CD4-positive, alpha-beta T cell treated with Interleukin-2 at 100 ng/mL for 4 hours (primary cell): Measurements from ENCODE around the gene PRRG3.

ENCODE experiments used
- DNase-seq: peaks from one replicate; pipeline ENCODE4 v3.0.0-alpha.2; 2020; ENCODE audit warnings: low spot score

The PRRG3 gene

DNA sequence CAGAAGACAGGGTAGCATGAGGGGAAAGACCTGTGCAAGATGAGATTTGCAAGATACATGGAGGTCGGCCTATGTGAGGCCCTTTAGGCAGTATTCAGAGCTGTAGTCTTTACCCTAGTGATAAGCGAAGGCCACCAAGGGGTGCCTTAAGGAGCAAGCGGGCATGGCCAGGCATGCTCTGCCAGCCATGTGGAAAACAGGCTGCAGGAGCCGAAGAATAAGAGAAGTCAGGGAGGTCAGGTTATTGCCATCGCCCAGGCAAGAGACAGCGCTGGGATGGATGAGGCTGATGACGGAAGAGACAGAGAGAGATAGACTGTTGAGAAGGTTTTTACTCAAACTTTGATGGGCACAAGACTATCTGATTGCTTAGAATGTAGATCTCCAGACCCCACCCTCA lies 13.6 kb downstream of the PRRG3 start:
- DNase-seq: no peak

DNA sequence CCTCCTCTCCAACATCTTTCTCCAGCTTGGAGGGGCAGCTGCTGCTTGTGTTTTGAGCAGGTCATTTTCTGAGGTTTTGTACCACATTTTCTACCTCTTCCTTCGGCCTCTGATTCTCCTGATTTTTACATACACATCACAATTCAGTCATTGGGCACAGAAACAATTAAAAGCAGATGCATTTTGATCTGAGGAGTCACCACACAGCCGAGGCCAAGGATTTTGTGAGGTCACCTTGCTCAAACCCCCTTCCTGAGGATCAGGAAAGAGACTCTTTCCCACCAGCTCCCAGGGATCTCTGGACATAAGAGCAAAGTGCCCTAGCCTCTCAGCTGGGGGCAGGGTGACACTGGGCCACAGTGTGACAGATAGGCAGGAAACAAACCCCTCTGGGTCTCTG lies 15.2 kb downstream of the PRRG3 start:
- no peak for DNase-seq

DNA sequence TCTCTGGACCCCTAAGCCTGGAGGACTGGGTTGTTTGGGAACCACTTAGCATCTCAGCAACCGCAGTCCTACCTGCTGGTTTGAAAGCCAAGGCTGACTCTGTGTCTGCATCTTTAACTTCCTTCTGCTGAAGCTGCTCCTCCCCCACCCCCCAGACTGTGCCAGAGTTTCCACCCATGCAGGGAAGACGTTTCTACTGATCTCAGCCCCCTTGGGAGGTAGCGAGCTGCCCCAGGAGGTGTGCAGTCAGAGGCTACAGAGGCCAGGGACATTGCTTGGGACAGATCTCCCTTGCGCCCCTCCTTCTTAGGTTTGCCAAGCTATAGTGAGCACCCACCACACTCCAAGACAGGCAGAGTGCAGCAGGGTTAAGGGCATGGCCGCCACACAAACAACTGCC lies 15.9 kb downstream of the PRRG3 start:
- no peak for DNase-seq

DNA sequence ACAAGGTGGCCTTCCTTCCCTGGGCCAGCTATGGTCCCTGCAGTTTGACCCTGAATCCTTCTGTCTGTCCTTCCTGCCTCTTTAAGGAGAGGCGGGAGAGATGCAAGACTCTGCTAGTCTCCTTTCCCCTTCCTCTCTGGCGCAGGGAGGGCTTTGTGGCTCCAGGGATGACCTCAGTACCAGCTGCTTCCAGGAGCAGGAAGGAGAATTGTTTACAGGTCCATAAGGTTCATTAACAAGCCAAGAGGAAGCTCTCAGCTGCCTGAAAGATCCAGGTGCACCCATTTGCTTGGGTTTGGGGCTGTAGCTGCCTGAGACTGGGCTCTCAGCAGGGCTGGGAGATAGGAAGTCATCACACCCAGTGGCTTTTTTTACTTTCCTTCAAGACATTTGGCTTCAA lies 16.5 kb downstream of the PRRG3 start:
- DNase-seq: no peak

DNA sequence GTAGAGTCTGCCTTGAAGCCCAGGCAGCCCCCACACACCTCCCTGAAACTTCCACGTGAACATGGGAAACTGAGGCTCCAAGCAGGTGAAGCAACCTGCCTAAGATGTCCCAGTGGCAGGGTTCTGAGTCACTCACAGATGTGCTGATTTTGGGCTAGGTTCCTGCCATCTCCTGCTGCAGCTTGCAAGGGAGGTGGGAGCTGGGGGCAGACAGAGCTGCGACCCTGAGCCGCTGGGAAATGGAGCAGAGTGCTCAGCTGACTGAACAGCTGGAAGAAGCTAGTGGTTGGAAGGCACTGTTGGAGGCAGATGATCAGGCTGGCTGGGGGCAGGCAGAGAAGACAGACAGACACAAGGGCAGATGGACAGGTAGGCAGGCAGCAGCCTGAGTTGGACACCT lies 17.0 kb downstream of the PRRG3 start:
- DNase-seq: no peak

DNA sequence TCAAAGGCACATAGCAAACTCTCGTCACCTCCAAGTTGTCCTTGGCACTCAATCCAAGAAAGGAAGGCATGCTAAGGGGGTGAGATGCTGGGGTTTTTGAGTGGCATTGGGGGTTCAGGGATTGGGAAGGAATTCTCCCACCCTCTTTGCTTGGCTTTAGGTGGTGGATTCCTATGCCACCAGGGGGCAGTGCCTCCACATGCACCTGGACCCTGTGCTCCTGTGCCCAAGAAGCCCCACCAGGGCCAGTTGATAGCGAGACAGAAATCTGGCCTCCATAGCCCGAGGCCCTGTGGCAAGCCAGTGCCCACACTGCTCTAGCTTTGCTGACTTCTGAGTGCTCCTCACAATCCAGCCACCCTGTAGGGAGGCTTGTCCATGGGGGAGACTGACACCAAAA lies 18.6 kb downstream of the PRRG3 start:
- no peak for DNase-seq

DNA sequence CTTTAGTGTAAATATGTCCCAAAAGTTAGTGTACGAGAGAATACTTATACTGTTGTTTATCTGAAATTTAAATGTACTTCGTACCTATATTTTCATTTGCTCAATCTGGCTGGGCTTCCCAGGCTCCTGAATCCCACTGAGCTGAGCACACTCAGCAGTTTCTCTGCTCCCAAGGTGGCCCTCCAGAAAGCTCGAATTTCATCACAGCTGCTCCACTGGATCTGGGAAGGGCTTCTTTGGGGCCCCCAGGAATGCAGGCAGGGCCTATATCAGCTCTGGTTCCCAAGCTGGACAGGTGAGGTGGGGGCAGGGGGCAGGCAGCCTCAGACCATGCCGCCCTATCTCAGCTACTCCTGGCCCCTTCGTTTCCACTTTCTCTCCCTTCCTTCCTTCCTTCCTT lies 19.1 kb downstream of the PRRG3 start:
- no peak for DNase-seq

DNA sequence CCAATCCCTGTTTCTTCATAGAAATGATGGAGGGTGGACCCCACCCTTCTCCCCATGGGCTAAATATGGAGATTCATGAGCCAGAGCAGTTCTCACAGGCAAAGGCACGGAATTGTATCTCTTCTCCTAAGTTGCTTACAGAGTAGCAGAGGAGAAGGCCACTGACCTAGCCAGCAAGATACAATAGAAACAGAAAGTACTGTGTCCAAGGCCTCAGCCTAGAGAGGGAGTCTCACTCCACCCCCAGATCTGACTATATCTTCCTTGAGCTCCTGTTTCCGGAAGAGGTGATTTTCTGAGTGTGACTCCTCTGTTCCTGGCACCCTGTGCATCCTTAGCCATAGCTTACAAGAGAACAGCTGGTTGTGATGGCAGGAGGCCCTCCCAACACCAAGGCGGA lies 20.5 kb downstream of the PRRG3 start, which contains the start of gene FATE1:
TSS of gene FATE1 (plus strand) at position 284 of the 400 bp plus-strand sequence. CDS start at position 369, 85 bp downstream.
- no peak for DNase-seq

DNA sequence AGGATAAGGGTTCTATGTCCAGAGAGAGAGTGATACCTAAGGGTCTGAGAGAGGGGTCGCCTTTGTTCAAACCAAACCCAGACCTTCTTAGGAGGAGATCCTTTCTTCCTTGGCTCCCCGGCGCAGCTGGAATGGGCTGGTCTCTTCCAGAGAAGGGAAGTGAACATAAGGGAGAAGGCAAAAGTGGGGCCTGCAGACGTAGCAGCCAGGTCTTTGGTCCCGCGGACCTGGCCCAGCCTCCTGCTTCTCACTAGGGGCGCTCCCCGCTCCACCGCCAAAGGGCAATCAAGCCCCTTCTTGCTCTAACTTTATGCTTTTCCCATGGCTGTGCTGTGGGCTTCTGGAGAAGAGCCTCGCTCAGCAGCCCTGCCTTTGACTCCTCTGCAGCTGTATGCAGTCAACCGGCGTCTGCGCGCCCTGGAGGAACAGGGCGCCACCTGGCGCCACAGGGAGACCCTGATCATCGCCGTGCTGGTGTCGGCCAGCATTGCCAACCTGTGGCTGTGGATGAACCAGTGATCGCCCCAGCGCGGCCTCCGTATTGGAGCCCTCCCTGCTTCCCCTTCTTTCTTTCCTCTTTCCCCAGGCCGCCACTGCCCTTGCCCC lies 27.1 kb downstream of the PRRG3 start:
- no peak for DNase-seq

DNA sequence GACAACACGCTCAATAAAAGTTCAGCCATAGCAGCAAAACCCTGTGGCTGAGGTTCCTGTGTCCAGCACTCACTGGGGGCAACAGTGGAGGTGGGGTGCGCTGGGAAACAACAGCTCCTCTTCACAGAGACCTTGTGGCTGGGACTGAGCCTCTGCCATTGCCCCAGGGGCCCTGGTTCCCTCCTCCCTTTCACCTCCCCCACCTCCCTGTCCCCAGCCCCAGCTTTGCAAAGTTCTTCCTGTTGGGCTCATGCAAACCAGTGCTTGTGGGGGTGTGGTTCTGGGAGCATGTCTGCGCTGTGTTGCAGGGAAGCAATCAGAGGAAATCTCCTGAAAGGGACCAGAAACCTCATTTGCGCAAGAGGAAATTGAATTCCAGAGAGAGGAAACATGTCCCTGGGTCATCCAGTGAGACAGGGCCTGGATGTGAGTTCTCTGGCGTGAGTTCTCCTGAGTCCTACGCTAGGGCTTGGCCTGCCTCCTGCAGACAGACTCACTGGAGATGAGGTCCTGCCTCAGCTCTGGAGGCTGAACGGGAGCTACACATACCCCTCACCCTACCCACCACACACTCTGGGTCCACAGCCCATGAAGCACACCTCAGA lies 28.0 kb downstream of the PRRG3 start:
- no peak for DNase-seq

DNA sequence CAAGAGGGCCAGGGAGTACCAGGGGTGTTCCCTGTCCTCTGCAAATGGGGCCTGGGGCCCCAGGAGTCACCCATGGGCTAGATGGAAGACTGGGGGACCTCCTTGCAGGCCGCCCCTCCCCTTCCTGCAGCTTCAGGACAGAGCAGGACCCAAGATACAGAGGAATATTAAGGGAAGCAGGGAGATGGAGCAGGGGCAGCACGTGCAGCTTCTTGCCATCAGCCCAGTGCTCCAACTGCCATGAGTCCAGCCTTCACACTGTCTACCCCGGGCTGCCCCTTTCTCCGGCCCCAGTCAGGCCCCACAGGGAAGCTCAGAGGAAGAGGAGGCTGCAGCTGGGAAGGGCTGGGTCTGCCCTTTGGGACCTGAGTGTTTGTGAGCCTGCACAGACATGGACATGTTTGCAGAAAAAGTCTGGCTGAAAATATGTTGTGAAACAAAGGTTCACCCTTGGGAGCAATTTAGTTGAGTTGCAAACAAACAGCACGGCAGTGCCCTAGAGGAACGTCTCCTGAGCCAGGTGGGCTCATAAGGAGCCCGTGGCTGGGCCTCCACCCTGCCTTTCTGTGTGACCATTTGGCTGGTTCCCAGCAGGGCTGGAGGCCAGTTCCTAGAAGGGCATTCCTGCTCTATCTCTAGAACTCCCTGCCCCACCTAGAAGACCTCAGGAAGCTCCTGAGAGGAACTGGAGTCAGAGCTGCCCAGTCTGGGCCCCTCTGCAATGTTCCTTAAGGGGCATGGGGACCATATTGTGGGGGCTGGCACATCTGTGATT lies 29.5 kb downstream of the PRRG3 start:
- no peak for DNase-seq

DNA sequence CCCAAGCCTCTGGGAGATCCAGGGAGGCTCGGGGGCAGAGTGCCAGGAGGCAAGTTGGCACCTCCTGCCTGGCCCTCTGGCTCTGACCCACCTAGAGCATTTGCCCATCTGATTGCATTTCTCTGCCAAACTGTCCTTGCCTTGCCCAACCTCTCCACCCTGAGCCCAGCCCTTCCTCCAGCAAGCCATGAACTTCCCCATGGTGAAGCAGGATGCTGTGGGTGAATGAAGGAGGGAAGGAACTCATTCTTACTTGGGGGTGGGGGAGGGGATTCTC lies 30.0 kb downstream of the PRRG3 start:
- DNase-seq: no peak

DNA sequence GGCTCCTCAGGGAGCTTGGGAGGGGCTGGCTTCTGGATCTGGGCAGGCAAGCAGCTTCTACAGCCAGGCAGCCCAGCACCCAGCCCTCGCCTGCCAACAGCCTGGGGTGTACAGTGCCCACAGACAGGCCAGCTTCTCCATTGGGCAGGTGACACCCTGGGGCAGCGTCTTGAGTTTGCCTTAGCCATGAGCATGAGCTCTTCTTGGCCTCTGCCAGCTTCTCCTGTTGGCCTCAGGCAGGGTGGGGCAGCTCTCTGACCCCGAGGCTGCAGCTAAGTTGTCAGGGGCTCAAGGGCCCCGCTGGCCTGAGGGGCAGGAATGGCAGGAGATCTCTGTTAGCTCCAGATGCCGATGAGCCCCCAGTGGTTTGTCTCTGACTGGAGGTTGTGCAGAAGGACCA lies 31.5 kb downstream of the PRRG3 start:
- no peak for DNase-seq

DNA sequence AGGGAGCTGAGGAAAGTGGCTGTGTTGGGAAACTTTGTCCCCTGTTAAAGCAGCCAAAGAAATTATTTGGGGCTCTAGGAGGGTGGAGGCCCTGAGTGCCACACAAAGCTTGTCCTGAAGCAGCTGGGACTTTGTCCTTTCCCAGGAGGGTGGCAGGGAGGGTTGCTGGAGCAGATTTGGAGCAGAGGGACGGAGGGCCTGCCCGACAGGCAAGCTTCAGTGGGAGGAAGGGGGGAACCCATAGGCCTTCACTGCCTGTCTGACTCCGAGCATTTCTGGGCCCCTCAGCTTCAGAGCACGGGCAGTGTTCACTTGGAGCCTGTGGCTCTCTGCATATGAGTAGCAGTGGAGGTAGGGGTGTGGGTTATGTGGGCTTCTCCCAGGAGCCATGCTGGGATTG lies 32.1 kb downstream of the PRRG3 start:
- DNase-seq: no peak

DNA sequence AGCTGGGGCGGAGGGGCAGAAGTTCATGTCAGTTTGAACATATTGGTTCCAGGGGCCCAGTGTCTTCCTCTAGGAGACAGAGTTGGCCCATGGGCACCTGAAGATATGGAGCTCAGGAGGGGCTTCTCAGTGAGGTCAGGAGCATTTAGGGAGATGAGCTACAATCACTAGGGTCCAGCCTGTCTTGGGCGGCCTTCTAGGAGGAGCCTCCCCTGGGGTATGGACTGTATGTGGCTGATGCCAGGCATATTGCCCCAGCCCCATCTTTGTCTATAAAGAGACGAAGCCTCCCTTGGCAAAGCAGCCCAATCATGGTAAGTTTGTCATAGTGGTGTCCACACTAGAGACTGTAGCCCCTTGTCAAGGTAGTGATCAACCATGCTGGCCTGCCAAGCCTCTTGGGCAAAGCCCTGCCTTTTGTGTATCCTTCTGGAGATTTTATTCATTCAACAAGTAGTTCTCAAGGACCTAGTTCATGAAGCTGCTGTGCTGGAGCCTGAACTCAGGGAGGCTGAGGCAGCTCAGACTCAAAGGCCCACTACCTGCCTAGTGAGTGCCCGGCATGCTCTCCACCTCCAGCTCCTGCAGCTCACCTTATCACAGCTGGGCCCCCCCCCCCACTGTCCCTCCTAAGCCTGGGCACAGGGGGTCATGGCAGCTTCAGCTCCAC lies 33.9 kb downstream of the PRRG3 start:
- no peak for DNase-seq

DNA sequence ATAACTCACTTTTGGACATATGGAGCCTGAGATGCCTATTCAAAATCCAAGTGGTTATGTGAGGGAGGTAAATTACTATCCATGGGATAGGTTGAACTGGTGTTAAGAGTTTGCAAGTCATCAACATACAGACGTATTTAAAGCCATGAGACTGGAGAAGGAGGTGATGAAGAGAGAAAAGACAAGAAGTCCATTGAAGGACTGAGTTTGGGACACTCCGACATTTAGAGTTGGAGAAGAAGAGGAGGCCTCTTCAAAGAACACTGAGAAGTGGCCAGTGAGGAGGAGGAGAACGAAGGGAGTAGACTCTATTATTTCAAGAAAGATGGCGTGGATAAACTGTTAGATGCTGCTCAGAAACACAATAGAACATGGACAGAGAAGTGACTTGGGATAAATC lies 39.2 kb downstream of the PRRG3 start, which contains the start of gene CNGA2:
TSS of gene CNGA2 (plus strand) at position 301 of the 400 bp plus-strand sequence. CDS start 3,738 bp downstream, outside the sequence.
- DNase-seq: no peak

DNA sequence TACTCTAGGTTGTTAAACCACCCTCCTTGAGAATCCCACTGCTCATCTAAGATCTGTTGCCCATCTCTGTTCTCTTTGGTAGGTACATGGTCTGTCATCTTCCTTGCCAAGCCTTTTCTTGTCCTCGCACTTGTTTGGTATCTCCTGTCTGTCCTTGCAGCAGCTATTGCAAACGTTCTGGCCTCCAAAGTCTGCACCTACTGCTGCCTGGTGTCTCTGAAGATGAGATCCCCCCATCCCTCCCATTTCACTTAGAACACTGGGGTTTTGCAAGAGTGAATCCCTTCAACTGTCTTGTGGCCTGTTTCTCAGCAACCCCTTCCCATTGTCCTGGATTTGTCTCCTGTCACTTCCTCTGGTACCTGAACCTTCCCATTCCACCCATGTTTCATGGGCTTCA lies 40.0 kb downstream of the PRRG3 start:
- no peak for DNase-seq

DNA sequence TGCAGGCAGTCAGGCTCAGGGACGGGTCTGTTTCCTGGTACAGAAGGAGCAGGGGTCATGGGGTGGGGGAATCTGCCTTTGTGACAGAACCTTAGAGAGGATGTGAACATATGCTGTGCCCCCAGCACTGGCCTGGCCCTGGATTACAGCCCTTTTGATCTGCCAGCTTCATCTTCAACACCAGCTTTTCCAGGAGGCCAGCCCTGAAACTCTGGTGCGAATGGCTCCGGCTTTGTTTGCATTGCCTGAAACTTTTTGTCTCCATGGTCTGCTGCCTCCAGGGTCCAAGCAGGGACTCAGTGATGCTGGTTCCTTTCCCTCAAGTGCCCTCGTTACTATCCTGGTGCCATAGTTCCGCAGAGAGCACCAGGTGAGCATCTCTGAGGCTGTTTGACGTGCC lies 41.4 kb downstream of the PRRG3 start:
- DNase-seq: no peak

DNA sequence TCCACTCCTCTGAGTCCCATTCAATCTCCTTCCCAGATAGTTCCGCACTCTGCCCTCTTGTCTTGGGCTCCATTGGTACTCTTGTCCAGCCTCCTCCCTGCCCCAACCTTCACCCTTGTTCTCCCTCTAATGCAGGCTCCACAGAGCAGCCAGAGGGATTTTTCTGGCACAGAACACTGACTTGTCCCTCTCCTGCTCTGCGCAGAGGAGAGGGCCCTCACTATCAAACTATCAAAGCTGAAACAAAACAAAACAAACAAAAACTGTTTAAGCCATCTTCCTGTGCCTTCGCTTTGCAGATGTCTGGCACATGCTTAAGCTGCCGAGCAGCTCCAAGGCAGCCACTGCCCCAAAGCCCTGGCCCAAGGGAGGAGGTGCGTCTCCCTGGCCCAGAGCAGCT lies 42.2 kb downstream of the PRRG3 start:
- DNase-seq: no peak

DNA sequence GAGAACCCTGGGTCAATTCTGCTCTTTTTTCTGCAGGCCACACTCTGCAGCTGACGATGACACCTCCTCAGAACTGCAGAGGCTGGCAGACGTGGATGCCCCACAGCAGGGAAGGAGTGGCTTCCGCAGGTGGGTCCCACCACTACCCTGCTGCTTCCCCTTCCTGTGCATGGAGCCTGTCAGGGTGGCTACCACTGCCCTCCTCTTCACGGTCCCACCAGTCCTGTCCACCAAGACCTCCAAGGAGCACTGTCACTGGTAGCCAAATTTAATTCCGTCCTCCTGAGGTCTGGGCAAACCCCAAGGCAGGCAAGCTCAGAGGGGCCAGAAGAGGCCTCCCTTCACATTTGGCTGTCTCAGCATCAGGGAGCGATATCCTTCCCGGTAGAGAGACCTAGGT lies 43.5 kb downstream of the PRRG3 start:
- no peak for DNase-seq

DNA sequence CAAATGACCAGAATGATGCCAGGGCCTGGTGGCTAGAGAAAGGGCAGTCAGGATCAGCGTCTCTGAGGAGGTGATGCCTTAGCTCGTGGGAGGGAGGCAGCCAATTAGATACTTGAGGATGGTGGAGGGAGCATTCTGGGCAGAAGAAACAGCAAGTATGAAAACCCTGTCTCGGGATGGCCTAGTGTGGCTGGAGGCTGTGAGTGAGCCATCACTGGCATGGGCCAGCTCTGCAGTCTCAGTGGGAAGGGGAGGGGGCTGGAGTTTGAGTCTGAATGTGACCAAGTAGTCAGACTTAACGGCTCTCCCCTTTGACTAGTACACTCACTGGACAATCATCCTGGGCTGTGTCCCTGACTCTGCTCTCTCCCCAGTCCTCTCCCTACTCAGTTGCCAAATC lies 46.3 kb downstream of the PRRG3 start:
- DNase-seq: no peak

DNA sequence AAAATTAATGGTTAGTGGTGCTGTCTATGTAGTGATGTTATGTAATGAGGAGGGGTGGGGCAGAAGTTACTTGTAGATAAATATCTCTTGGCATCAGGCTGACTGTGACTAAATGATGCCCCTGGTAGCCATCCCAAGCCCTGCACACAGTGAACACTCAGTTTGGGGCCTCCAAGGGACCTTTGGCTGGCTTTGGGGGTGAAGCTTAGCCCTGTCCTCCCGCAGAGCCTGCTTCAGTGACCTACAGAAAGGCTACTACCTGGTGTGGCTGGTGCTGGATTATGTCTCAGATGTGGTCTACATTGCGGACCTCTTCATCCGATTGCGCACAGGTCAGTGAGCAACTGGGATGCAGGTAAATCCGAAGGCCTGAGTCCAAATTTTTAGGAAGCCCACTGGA lies 47.1 kb downstream of the PRRG3 start:
- no peak for DNase-seq
